ENCODE results near the gene DSG2. TPM values are rescaled to one million over a fixed set of nuclear protein-coding genes. Genes with fewer than 3 reads are reported as not detected.

DSG2 gene
- total RNA-seq, 2 experiments from 2014 or later: 0.41 to 0.43 TPM

GRCh38 chr18:31558567-31558966 is 60.6 kb downstream of the DSG2 start:
- no peak for DNase-seq
- H3K36me3 Mint-ChIP-seq (ENCODE audit: low read depth): no peaks in the 10 kb centered on the region
- peaks cover 4% of the 10 kb centered on the region for H3K27me3 Mint-ChIP-seq
- no peaks in the 10 kb centered on the region for H3K9me3 Mint-ChIP-seq
- no peaks in the 10 kb centered on the region for H3K4me1 Mint-ChIP-seq (ENCODE audit: low read depth)
- POLR2A ChIA-PET: no interaction called here
- no peak for TF ChIP-seq CTCF (IDR thresholded peaks at IDR 0.05)
- H3K4me3 Mint-ChIP-seq: no peak overlapping the region
- CTCF ChIA-PET: interaction anchor here (7.4 kb wide), 1 partner anchor 165 kb away, joined by 94 read pairs; no protein-coding TSS in a partner anchor
- intact Hi-C loops (cut with micrococcal nuclease): loop anchor here (5.0 kb wide), 1 partner anchor 259 kb away; no protein-coding TSS in a partner anchor
- ATAC-seq: no peak
- no peak overlapping the region for H3K27ac Mint-ChIP-seq

DNA sequence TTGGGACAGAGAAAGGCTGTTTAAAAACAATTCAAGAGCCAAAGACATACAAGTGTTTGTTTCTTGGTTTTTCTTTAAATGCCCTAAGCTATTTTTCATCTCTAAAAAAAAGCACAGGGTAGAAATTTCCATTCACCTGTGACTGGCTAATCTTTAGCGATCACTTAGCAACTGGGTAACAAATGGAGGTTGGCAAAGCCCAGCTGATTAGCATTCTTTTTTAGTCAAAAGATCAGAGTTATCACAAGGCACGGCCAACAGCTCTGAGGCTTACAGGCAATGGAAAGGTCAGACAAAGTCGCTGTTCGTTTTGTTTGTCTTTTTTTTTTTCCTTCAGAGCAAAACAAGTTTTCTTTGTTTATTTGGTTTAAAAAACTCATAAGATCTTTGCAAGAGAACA is 64.7 kb downstream of the DSG2 start:
- Mint-ChIP-seq H3K27ac (no peak overlapping the region), H3K36me3 (ENCODE audit: low read depth) (no peaks in the 10 kb centered on the region), H3K4me1 (ENCODE audit: low read depth) (no peaks in the 10 kb centered on the region), H3K27me3 (peaks cover 4% of the 10 kb centered on the region), H3K4me3 (no peak overlapping the region), H3K9me3 (no peaks in the 10 kb centered on the region)
- CTCF ChIA-PET: interaction anchor here (1.3 to 3.0 kb wide), 2 partner anchors 138 to 160 kb away, joined by 3 to 14 read pairs; no protein-coding TSS in a partner anchor
- DNase-seq: no peak
- POLR2A ChIA-PET: no interaction called here
- TF ChIP-seq CTCF (IDR thresholded peaks at IDR 0.05): no peak
- ATAC-seq: no peak
- intact Hi-C loops (cut with micrococcal nuclease): no loop called here

- POLR2A ChIA-PET: no interaction called here
- intact Hi-C loops (cut with micrococcal nuclease): no loop called here
- ATAC-seq (no peak), DNase-seq (no peak)
- H3K27me3 Mint-ChIP-seq: peaks cover 4% of the 10 kb centered on the region
- H3K9me3 Mint-ChIP-seq: no peaks in the 10 kb centered on the region
- H3K27ac Mint-ChIP-seq: no peak overlapping the region
- peak; percentile 12 for TF ChIP-seq CTCF (IDR thresholded peaks at IDR 0.05)
- CTCF ChIA-PET: interaction anchor here (0.7 to 3.0 kb wide), 6 partner anchors 8 to 328 kb away, joined by 3 to 14 read pairs (median 4); no protein-coding TSS in a partner anchor
- no peaks in the 10 kb centered on the region for H3K4me1 Mint-ChIP-seq (ENCODE audit: low read depth)
- no peak overlapping the region for H3K4me3 Mint-ChIP-seq
- H3K36me3 Mint-ChIP-seq (ENCODE audit: low read depth): no peaks in the 10 kb centered on the region
These were observed 65.8 kb downstream of the DSG2 start for GRCh38 chr18:31563778-31564177.

DNA sequence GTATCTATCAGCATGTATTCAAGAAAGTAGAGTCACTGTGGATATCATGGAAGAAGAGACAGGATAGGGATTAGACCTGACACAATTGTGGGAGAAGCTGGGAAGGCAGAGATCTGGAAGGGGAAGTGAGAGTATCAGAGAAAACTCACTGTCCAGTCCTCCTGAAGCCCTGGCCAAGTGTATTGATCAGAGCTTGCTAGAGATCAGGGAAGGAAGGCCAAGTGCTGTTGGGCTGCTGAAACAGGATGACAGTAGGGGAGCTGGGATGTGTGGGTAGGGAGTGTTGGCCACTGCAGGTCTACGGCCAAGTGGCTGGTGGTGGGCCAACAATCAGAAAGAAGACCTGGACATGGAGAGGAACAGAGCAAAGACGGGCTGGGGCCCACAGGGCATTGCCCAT is 67.4 kb downstream of the DSG2 start:
- Mint-ChIP-seq H3K4me3 (no peak overlapping the region), H3K4me1 (ENCODE audit: low read depth) (no peaks in the 10 kb centered on the region), H3K27me3 (peaks cover 4% of the 10 kb centered on the region), H3K36me3 (ENCODE audit: low read depth) (no peaks in the 10 kb centered on the region), H3K9me3 (no peaks in the 10 kb centered on the region), H3K27ac (no peak overlapping the region)
- DNase-seq (no peak), ATAC-seq (no peak)
- POLR2A ChIA-PET: no interaction called here
- TF ChIP-seq CTCF (IDR thresholded peaks at IDR 0.05): no peak
- intact Hi-C loops (cut with micrococcal nuclease): no loop called here
- CTCF ChIA-PET: no interaction called here

GRCh38 chr18:31565782-31566512 is 68.0 kb downstream of the DSG2 start:
- intact Hi-C loops (cut with micrococcal nuclease): no loop called here
- CTCF ChIA-PET: no interaction called here
- H3K4me1 Mint-ChIP-seq (ENCODE audit: low read depth): no peaks in the 10 kb centered on the region

More at GRCh38 chr18:31565782-31566512, 68.0 kb downstream of the DSG2 start:
- POLR2A ChIA-PET: no interaction called here
- Mint-ChIP-seq H3K9me3 (no peaks in the 10 kb centered on the region), H3K4me3 (no peak overlapping the region), H3K36me3 (ENCODE audit: low read depth) (no peaks in the 10 kb centered on the region), H3K27ac (no peak overlapping the region), H3K27me3 (peaks cover 4% of the 10 kb centered on the region)
- ATAC-seq: no peak
- no peak for DNase-seq
- no peak for TF ChIP-seq CTCF (IDR thresholded peaks at IDR 0.05)
